Lower leg skin (tissue), 4 donors: ENCODE data around the gene SLC29A3. TPM values are rescaled to one million over a fixed set of nuclear protein-coding genes. Genes with fewer than 3 reads are reported as not detected.
"Not testable (repeated sequence)": the region's sequence is repeated elsewhere in the genome, so short reads cannot be mapped to it uniquely, and the experiment has no call there.

ENCODE experiments used
- DNase-seq, 2 donors: peaks; one replicate each; pipeline ENCODE4 v3.0.0-alpha.2; 2019; ENCODE audit warnings: low spot score in 2 of 2
- H3K4me3 ChIP-seq: fragments of 200-600 bp; sonication (generic); 2 replicates; pipeline ENCODE4 v1.5.1; 2017; ENCODE audit warnings: mild to moderate bottlenecking, low read depth; ENCODE audit not compliant: poor library complexity, severe bottlenecking
- CTCF ChIP-seq, 3 donors: fragments of 450-650 bp; IDR thresholded peaks; one replicate each; pipeline ENCODE4 v1.5.1; 2016; ENCODE audit warnings: antibody characterized with exemption in 3 of 3, mild to moderate bottlenecking in 3 of 3, moderate library complexity in 2 of 3
- POLR2A ChIP-seq, 2 donors: fragments of 450-650 bp; IDR thresholded peaks; one replicate each; pipeline ENCODE4 v1.6.1; 2016 to 2017; ENCODE audit warnings: antibody characterized with exemption in 2 of 2, mild to moderate bottlenecking in 1 of 2, moderate library complexity in 1 of 2
- WGBS, 2 donors: methylation state at CpG; one replicate each; pipeline ENCODE4 v1.1.5; 2018; 5-methylcytosine and 5-hydroxymethylcytosine counted together
- intact Hi-C: fragments of 100-400 bp; cut with DNase I; formaldehyde crosslinking; loops from one replicate; pipeline ENCODE4 v1.15.0; 2023; ENCODE audit warnings: low total_unique reads
- total RNA-seq, 4 donors: library from RNA; depleted of rRNA; stranded (reverse); fragments of >200 nt; gene quantifications; one replicate each; pipeline ENCODE4 v1.1.0, GENCODE V29; 2016

SLC29A3 gene
- total RNA-seq, 4 donors from 2014 or later, result 1.1 to 5.7 (median 2.6) TPM

DNA sequence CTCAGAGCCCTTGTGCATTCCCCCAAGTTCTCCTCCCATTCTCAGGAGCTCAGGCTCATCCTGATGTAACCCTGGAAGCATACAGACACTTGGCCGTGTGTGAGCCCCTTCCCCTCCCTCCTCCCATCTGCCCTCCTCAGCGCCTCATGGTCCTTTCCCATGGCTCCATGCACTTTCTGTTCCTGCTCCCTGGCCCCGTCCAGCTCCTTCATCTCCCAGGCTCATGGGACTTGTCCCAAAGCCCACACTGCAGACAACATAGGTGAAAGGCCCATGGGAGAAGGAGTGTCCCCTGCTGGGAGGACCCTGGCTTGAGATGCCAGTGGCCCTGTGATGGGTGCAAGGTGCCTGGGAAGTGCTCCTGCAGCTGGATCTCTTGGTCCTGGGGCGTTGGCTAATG is 24.2 kb upstream of the SLC29A3 start:
- no peak overlapping the region for H3K4me3 ChIP-seq
- TF ChIP-seq POLR2A (IDR thresholded peaks at IDR 0.05) (no peak), CTCF (IDR thresholded peaks at IDR 0.05) (no peak)
- DNase-seq, result no peak
- 85 to 94% methylated on average over 4 of the region's 4 CpGs for WGBS, 2 donors
- intact Hi-C loops, result loop anchor here (5.0 kb wide), 1 partner anchor 378 kb away; no protein-coding TSS in a partner anchor

GRCh38 chr10:71295641-71296040 is 23.4 kb upstream of the SLC29A3 start:
- WGBS, 2 donors, result 86% methylated on average over 9 of the region's 9 CpGs
- H3K4me3 ChIP-seq, result no peak overlapping the region
- TF ChIP-seq CTCF (IDR thresholded peaks at IDR 0.05), result no peak
- no peak for TF ChIP-seq POLR2A (IDR thresholded peaks at IDR 0.05)
- no peak for DNase-seq
- intact Hi-C loops, result no loop called here

DNA sequence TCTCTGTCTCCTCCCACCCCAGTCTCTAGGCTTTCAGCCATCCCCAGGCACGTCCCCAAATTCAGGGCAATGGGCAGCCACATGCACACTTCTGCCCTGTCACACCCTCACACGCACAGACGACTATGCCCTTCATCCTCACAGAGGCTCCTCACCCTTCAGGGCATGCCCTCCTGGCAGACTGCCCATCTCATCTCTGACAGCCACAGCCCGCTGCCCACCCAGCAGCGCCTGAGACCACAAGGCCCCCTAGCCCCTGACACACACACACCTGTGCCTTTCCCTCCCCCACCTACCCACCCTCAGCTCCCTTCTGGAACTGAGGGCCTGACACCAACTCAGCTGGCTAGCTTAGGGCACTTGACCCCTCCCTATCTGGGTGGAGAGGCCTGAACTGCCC is 23.0 kb upstream of the SLC29A3 start:
- DNase-seq, result no peak
- H3K4me3 ChIP-seq, result no peak overlapping the region
- intact Hi-C loops, result no loop called here
- 42% methylated on average over 5 of the region's 5 CpGs for WGBS, 2 donors
- TF ChIP-seq CTCF (IDR thresholded peaks at IDR 0.05) (no peak), POLR2A (IDR thresholded peaks at IDR 0.05) (no peak)

DNA sequence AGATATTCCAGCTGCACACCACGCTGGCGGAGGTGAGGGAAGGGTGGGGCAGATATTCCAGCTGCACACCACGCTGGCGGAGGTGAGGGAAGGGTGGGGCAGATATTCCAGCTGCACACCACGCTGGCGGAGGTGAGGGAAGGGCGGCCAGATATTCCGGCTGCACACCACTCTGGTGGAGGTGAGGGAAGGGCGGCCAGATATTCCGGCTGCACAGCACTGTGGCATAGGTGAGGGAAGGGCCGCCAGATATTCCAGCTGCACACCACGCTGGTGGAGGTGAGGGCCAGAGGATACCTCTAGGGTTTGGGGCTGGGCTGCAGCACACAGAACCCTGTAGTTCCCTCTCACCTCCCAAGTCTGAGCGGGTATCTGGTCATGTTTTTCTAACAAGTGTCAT is 22.2 kb upstream of the SLC29A3 start:
- intact Hi-C loops, H3K4me3 ChIP-seq: not testable (repeated sequence)
- WGBS, 2 donors, result 57 to 85% methylated on average over 12 to 13 of the region's 13 CpGs

DNA sequence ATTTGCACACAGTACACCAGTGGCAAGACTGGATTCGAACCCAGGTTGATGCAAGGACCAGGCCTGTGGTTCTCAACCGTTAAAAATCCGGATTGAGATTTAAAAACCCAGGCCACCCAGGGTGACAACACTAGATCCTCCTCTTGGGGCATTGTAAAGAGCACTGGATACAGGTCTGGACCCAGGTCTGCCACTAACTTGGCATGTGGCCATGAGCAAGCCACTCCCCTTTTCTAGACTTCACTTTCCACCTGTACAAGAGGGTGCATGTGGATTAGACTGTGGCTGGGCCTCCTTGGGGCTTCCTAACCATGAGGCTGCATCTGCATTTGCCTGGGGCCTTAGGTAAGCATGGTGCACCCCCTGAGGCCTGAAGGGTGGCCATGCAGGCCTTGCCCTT is 21.7 kb upstream of the SLC29A3 start:
- intact Hi-C loops, result no loop called here
- no peak for DNase-seq
- WGBS, 2 donors, result 54 to 72% methylated on average over 3 of the region's 3 CpGs
- H3K4me3 ChIP-seq, result no peak overlapping the region
- TF ChIP-seq POLR2A (IDR thresholded peaks at IDR 0.05) (no peak), CTCF (IDR thresholded peaks at IDR 0.05) (no peak)

More for the DNA sequence above, 22.2 kb upstream of the SLC29A3 start:
- DNase-seq, result not testable (repeated sequence)

GRCh38 chr10:71299071-71299785 is 19.8 kb upstream of the SLC29A3 start:
- intact Hi-C loops, result no loop called here

More at GRCh38 chr10:71299071-71299785, 19.8 kb upstream of the SLC29A3 start:
- DNase-seq, result no peak
- no peak overlapping the region for H3K4me3 ChIP-seq
- TF ChIP-seq CTCF (IDR thresholded peaks at IDR 0.05) (no peak), POLR2A (IDR thresholded peaks at IDR 0.05) (no peak)
- 87% methylated on average over 14 of the region's 14 CpGs for WGBS, 2 donors
